OCI-LY7 (cell line): ENCODE results near the gene MEAF6. TPM values are rescaled to one million over a fixed set of nuclear protein-coding genes. Genes with fewer than 3 reads are reported as not detected.

Experiments
- BruUV-seq: library from RNA; stranded (reverse); fragments of 400-500 nt; replicated peaks from 2 replicates; lab custom pipeline; 2021; lab: Mats Ljungman, UMichigan
- CTCF ChIA-PET: fragments of 300-600 bp; sonication (Branson Sonifier 250); formaldehyde crosslinking; loops from one replicate; lab custom pipeline; 2022; ENCODE audit warnings: antibody characterized with exemption; ENCODE audit not compliant: unreplicated experiment; lab: Charles Lee
- POLR2A ChIA-PET: fragments of 300-600 bp; sonication (Branson Sonifier 250); formaldehyde crosslinking; loops from one replicate; lab custom pipeline; 2022; ENCODE audit warnings: antibody characterized with exemption; lab: Charles Lee
- DNase-seq: peaks from one replicate; pipeline ENCODE4 v3.0.0-alpha.2; 2015; ENCODE audit warnings: low spot score
- H2AFZ ChIP-seq: fragments of 200-600 bp; sonication (generic), shearing (Covaris generic); 2 replicates; pipeline ENCODE4 v1.6.1; 2014; ENCODE audit warnings: mild to moderate bottlenecking, antibody characterized with exemption, low read length, moderate library complexity
- H3K27ac ChIP-seq: fragments of 200-600 bp; sonication (generic); 2 replicates; pipeline ENCODE4 v1.5.1; 2014; ENCODE audit warnings: mixed run types, low read depth, mild to moderate bottlenecking, moderate library complexity, low read length, inconsistent platforms; ENCODE audit not compliant: poor library complexity, severe bottlenecking
- H3K36me3 ChIP-seq: fragments of 200-600 bp; sonication (generic); 2 replicates; pipeline ENCODE4 v1.6.1; 2014; ENCODE audit warnings: mild to moderate bottlenecking, antibody characterized with exemption, low read length, moderate library complexity, mixed read lengths; ENCODE audit not compliant: insufficient read depth
- H3K4me1 ChIP-seq: fragments of 200-600 bp; sonication (generic); 2 replicates; pipeline ENCODE4 v1.5.1; 2014; ENCODE audit warnings: mild to moderate bottlenecking, low read length; ENCODE audit not compliant: insufficient read depth, poor library complexity, severe bottlenecking
- H3K4me2 ChIP-seq: fragments of 200-600 bp; sonication (generic); 2 replicates; pipeline ENCODE4 v1.6.1; 2014; ENCODE audit warnings: mild to moderate bottlenecking, low read length
- H3K4me3 ChIP-seq: fragments of 200-600 bp; sonication (generic); 2 replicates; pipeline ENCODE4 v1.5.1; 2014; ENCODE audit warnings: mild to moderate bottlenecking, low read depth, low read length; ENCODE audit not compliant: poor library complexity, severe bottlenecking
- H3K79me2 ChIP-seq: fragments of 200-600 bp; sonication (generic); 2 replicates; pipeline ENCODE4 v1.6.1; 2016; ENCODE audit warnings: low read depth, mild to moderate bottlenecking, low read length, moderate library complexity, mixed read lengths; ENCODE audit not compliant: insufficient read depth
- H3K9me2 ChIP-seq: fragments of 200-600 bp; sonication (generic); 2 replicates; pipeline ENCODE4 v1.6.1; 2016; ENCODE audit warnings: mild to moderate bottlenecking, low read length, mixed read lengths; ENCODE audit not compliant: insufficient read depth
- H3K9me3 ChIP-seq: fragments of 200-600 bp; sonication (generic); 2 replicates; pipeline ENCODE4 v1.6.1; 2014; ENCODE audit warnings: mild to moderate bottlenecking, mixed run types, low read length, mixed read lengths
- H4K20me1 ChIP-seq: fragments of 200-600 bp; sonication (generic); 2 replicates; pipeline ENCODE4 v1.6.1; 2014; ENCODE audit warnings: mild to moderate bottlenecking, antibody characterized with exemption, low read length, moderate library complexity, mixed read lengths; ENCODE audit not compliant: insufficient read depth
- CTCF ChIP-seq: fragments of 200-600 bp; sonication (generic); conservative IDR thresholded peaks from 2 replicates; pipeline ENCODE4 v1.5.1; 2014; ENCODE audit warnings: mild to moderate bottlenecking, antibody characterized with exemption, low read length, moderate library complexity, mixed read lengths
- EZH2phosphoT487 ChIP-seq: fragments of 200-600 bp; sonication (generic); IDR thresholded peaks from 2 replicates; pipeline ENCODE4 v1.6.1; 2018; ENCODE audit warnings: low read depth, borderline replicate concordance, mild to moderate bottlenecking, mixed run types, antibody characterized with exemption, low read length, moderate library complexity, mixed read lengths
- intact Hi-C: fragments of 100-400 bp; cut with micrococcal nuclease; formaldehyde crosslinking; loops from one replicate; pipeline ENCODE4 v1.10.0; 2022; ENCODE audit not compliant: unreplicated experiment
- total RNA-seq, 2 experiments: library from RNA; depleted of rRNA in 1 of 2; stranded (reverse); fragments of >200 nt in 1 of 2; shearing (Covaris generic) in 1 of 2; gene quantifications; 2 replicates each; pipeline ENCODE4 v1.2.3, GENCODE V29; 2014 to 2022

Gene MEAF6
- total RNA-seq, 2 experiments from 2014 or later: 69.8 to 74.3 TPM

GRCh38 chr1:37482796-37483744 lies 31.5 kb downstream of the MEAF6 start:
- DNase-seq: no peak
- Histone ChIP-seq H4K20me1 (peaks cover 3% of the 10 kb centered on the region; the same call in 1 of the 2 replicates), H3K4me2 (no peak overlapping the region), H3K9me3 (no peaks in the 10 kb centered on the region), H3K27ac (no peak overlapping the region), H3K4me3 (no peak overlapping the region), H3K36me3 (peaks cover 67% of the 10 kb centered on the region), H3K4me1 (peaks cover 35% of the 10 kb centered on the region), H2AFZ (no peak overlapping the region), H3K9me2 (no peaks in the 10 kb centered on the region), H3K79me2 (peaks cover 19% of the 10 kb centered on the region; the same call in 1 of the 2 replicates)
- no TSS peak for BruUV-seq
- TF ChIP-seq EZH2phosphoT487 (no peak), CTCF (no peak)
- CTCF ChIA-PET: no interaction called here
- intact Hi-C loops: no loop called here
- POLR2A ChIA-PET: no interaction called here

DNA sequence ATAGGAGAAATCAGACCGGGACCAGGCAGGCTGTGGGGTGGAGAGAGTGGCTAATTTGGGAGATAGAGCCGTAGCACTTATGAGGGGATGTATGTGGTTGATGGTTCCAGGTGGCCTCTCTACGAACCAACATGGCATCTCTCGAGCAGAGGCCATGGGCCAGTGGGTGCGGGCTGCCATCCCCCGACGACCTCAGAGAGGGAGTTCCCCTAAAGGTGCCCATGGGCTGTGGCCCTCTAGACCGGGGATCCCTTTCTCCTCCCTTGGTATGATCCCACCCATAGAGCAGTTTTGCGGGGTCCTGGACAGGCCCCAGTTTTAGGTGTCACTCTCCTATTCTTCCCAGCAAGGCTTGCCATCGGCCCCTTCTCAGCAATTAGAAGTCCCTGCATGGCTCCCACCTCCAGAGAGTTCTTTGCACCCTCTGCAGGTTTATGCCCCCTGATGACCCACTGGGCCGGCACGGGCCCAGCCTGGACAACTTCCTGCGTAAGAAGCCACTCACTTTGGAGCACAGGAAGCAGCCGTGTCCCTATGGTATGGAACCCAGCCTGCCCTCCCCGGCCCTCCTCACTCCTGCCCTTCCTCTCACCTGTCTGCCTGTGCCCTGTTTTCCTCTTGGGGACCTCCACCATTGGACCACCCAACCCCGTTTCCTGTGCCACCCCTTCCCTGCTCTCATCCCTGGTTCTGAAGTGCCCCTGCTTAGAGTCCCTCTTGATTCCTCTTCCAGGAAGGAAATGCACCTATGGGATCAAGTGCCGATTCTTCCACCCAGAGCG lies 32.4 kb downstream of the MEAF6 start:
- no TSS peak for BruUV-seq
- intact Hi-C loops: no loop called here
- CTCF ChIA-PET: no interaction called here
- peaks cover 9% of the 10 kb centered on the region; the same call in 1 of the 2 replicates for H4K20me1 ChIP-seq
- no peak overlapping the region for H3K4me2 ChIP-seq
- H3K9me2 ChIP-seq: no peaks in the 10 kb centered on the region
- TF ChIP-seq EZH2phosphoT487: no peak
- no peak for TF ChIP-seq CTCF
- H3K36me3 ChIP-seq: peaks cover 72% of the 10 kb centered on the region
- H3K4me3 ChIP-seq: no peak overlapping the region
- no peak overlapping the region for H3K27ac ChIP-seq
- no peaks in the 10 kb centered on the region for H3K9me3 ChIP-seq
- POLR2A ChIA-PET: no interaction called here
- H2AFZ ChIP-seq: no peak overlapping the region
- H3K4me1 ChIP-seq: peaks cover 42% of the 10 kb centered on the region
- H3K79me2 ChIP-seq: peaks cover 27% of the 10 kb centered on the region; the same call in 1 of the 2 replicates
- DNase-seq: no peak
